H9 (cell line): Measurements from ENCODE around the gene NFATC1. TPM values are rescaled to one million over a fixed set of nuclear protein-coding genes. Genes with fewer than 3 reads are reported as not detected.

Experiments used
- DNase-seq: peaks from one replicate; pipeline ENCODE4 v3.0.0-alpha.2; 2017
- H2AFZ ChIP-seq: one replicate; pipeline ENCODE4 v1.6.1; 2013; ENCODE audit warnings: mild to moderate bottlenecking, low read length, control low read depth, moderate library complexity
- H2AK5ac ChIP-seq: 2 replicates; pipeline ENCODE4 v1.6.1; 2013; ENCODE audit warnings: low read length, control low read depth, mixed read lengths; ENCODE audit not compliant: insufficient read length
- H2BK120ac ChIP-seq: one replicate; pipeline ENCODE4 v1.6.1; 2013; ENCODE audit warnings: low read depth, mild to moderate bottlenecking, low read length, control low read depth, inconsistent platforms; ENCODE audit not compliant: poor library complexity, severe bottlenecking
- H2BK12ac ChIP-seq: 2 replicates; pipeline ENCODE4 v1.6.1; 2013; ENCODE audit warnings: low read length, control low read depth, mixed read lengths, low read depth; ENCODE audit not compliant: insufficient read length
- H2BK15ac ChIP-seq: 2 replicates; pipeline ENCODE4 v1.6.1; 2013; ENCODE audit warnings: low read depth, low read length, control low read depth
- H2BK20ac ChIP-seq: one replicate; pipeline ENCODE4 v1.6.1; 2013; ENCODE audit warnings: low read depth, mild to moderate bottlenecking, low read length, control low read depth, inconsistent platforms; ENCODE audit not compliant: poor library complexity, severe bottlenecking
- H2BK5ac ChIP-seq: 2 replicates; pipeline ENCODE4 v1.6.1; 2013; ENCODE audit warnings: low read length, control low read depth, mixed read lengths; ENCODE audit not compliant: insufficient read length
- H3K14ac ChIP-seq: 2 replicates; pipeline ENCODE4 v1.6.1; 2013; ENCODE audit warnings: low read length, control low read depth; ENCODE audit not compliant: insufficient read depth
- H3K18ac ChIP-seq: 2 replicates; pipeline ENCODE4 v1.6.1; 2013; ENCODE audit warnings: low read depth, mild to moderate bottlenecking, mixed read lengths, low read length, control low read depth; ENCODE audit not compliant: insufficient read length
- H3K23ac ChIP-seq: 2 replicates; pipeline ENCODE4 v1.6.1; 2013; ENCODE audit warnings: low read length, control low read depth, mixed read lengths, low read depth; ENCODE audit not compliant: insufficient read length
- H3K23me2 ChIP-seq: 2 replicates; pipeline ENCODE4 v1.6.1; 2013; ENCODE audit warnings: low read depth, mild to moderate bottlenecking, mixed read lengths, low read length, control low read depth; ENCODE audit not compliant: insufficient read length, poor library complexity, severe bottlenecking
- H3K27ac ChIP-seq: 2 replicates; pipeline ENCODE4 v1.5.1; 2013; ENCODE audit warnings: low read length, control low read depth, mixed read lengths, low read depth; ENCODE audit not compliant: insufficient read length
- H3K27me3 ChIP-seq: 2 replicates; pipeline ENCODE4 v1.6.1; 2013; ENCODE audit warnings: low read length, control low read depth, inconsistent platforms; ENCODE audit not compliant: insufficient read depth
- H3K4ac ChIP-seq: 2 replicates; pipeline ENCODE4 v1.6.1; 2013; ENCODE audit warnings: low read depth, mild to moderate bottlenecking, control low read depth, inconsistent platforms, low read length, moderate library complexity
- H3K4me1 ChIP-seq: 2 replicates; pipeline ENCODE4 v1.6.1; 2013; ENCODE audit warnings: low read length, control low read depth, inconsistent platforms; ENCODE audit not compliant: insufficient read depth
- H3K4me2 ChIP-seq: 2 replicates; pipeline ENCODE4 v1.6.1; 2013; ENCODE audit warnings: low read length, control low read depth, mixed read lengths; ENCODE audit not compliant: insufficient read length, insufficient read depth
- H3K56ac ChIP-seq: 2 replicates; pipeline ENCODE4 v1.6.1; 2013; ENCODE audit warnings: low read depth, mild to moderate bottlenecking, mixed read lengths, low read length, control low read depth; ENCODE audit not compliant: insufficient read length
- H3K79me1 ChIP-seq: 2 replicates; pipeline ENCODE4 v1.6.1; 2013; ENCODE audit warnings: low read depth, mild to moderate bottlenecking, moderate library complexity, low read length, control low read depth, inconsistent platforms; ENCODE audit not compliant: insufficient read depth, poor library complexity, severe bottlenecking
- H3K79me2 ChIP-seq: 2 replicates; pipeline ENCODE4 v1.6.1; 2013; ENCODE audit warnings: low read length, control low read depth, inconsistent platforms; ENCODE audit not compliant: insufficient read depth
- H3K9ac ChIP-seq: 2 replicates; pipeline ENCODE4 v1.6.1; 2013; ENCODE audit warnings: low read length, control low read depth, mixed read lengths; ENCODE audit not compliant: insufficient read length; ENCODE audit errors: extremely low read depth
- H3K9me3 ChIP-seq: one replicate; pipeline ENCODE4 v1.6.1; 2013; ENCODE audit warnings: low read depth, low read length, inconsistent platforms; ENCODE audit not compliant: control insufficient read depth
- H3T11ph ChIP-seq: one replicate; pipeline ENCODE4 v1.6.1; 2013; ENCODE audit warnings: mild to moderate bottlenecking, low read length, control low read depth, inconsistent platforms
- H4K20me1 ChIP-seq: one replicate; pipeline ENCODE4 v1.6.1; 2013; ENCODE audit not compliant: control insufficient read depth, insufficient read length, insufficient read depth
- H4K5ac ChIP-seq: 2 replicates; pipeline ENCODE4 v1.6.1; 2013; ENCODE audit warnings: low read depth, mild to moderate bottlenecking, mixed read lengths, low read length, control low read depth; ENCODE audit not compliant: insufficient read length
- H4K8ac ChIP-seq: replicated peaks from 2 replicates; pipeline ENCODE4 v1.6.1; 2013; ENCODE audit warnings: low read length, control low read depth, mixed read lengths, low read depth; ENCODE audit not compliant: insufficient read length
- H4K91ac ChIP-seq: 2 replicates; pipeline ENCODE4 v1.6.1; 2013; ENCODE audit warnings: low read depth, mild to moderate bottlenecking, moderate library complexity, mixed read lengths, low read length, control low read depth; ENCODE audit not compliant: insufficient read length
- H3K27ac Mint-ChIP-seq, 3 experiments: 2 replicates in 2 of 3; 3 replicates in 1 of 3; pipeline ENCODE4 v1.8.0; 2020 to 2021; ENCODE audit warnings: mixed read lengths in 3 of 3, mild to moderate bottlenecking in 1 of 3, moderate library complexity in 1 of 3
- H3K27me3 Mint-ChIP-seq: 2 replicates; pipeline ENCODE4 v1.8.0; 2021; ENCODE audit warnings: low read depth, mild to moderate bottlenecking, moderate library complexity, mixed read lengths
- H3K36me3 Mint-ChIP-seq, 3 experiments: 2 replicates in 2 of 3; 3 replicates in 1 of 3; pipeline ENCODE4 v1.8.0; 2020 to 2021; ENCODE audit warnings: low read depth in 3 of 3, mixed read lengths in 3 of 3; ENCODE audit not compliant: insufficient read depth in 1 of 3
- H3K4me1 Mint-ChIP-seq, 2 experiments: 2 replicates each; pipeline ENCODE4 v1.8.0; 2020; ENCODE audit warnings: mixed read lengths in 2 of 2
- H3K4me3 Mint-ChIP-seq, 2 experiments: 2 replicates in 1 of 2; 3 replicates in 1 of 2; pipeline ENCODE4 v1.8.0; 2020 to 2021; ENCODE audit warnings: mild to moderate bottlenecking in 2 of 2, mixed read lengths in 2 of 2, moderate library complexity in 1 of 2
- H3K9me3 Mint-ChIP-seq, 2 experiments: 2 replicates in 1 of 2; 3 replicates in 1 of 2; pipeline ENCODE4 v1.8.0; 2020; ENCODE audit warnings: mild to moderate bottlenecking in 2 of 2, mixed read lengths in 2 of 2, moderate library complexity in 1 of 2
- CTCF ChIP-seq: fragments of 200-600 bp; sonication (generic); conservative IDR thresholded peaks from 3 replicates; pipeline ENCODE4 v1.8.0; 2021; ENCODE audit warnings: antibody characterized with exemption, mild to moderate bottlenecking
- WGBS: extraction: QIAGEN DNeasy Blood & Tissue Kit; methylation state at CpG from one replicate; pipeline ENCODE4 v1.1.7; 2013; ENCODE audit warnings: missing lambda C conversion rate, low lambda C conversion rate, mixed read lengths; ENCODE audit not compliant: insufficient read length; ENCODE audit errors: extremely low coverage; 5-methylcytosine and 5-hydroxymethylcytosine counted together
- total RNA-seq: library from RNA; stranded (reverse); gene quantifications from 2 replicates; pipeline ENCODE4 v1.2.1, GENCODE V29; 2021

NFATC1 gene
- total RNA-seq, 1 experiment from 2014 or later = 5.5 TPM

- Histone ChIP-seq H2AK5ac (no peak overlapping the region), H3K79me2 (no peaks in the 10 kb centered on the region), H3T11ph (no peak overlapping the region), H3K27me3 (no peaks in the 10 kb centered on the region), H2AFZ (no peak overlapping the region), H2BK15ac (no peak overlapping the region), H3K4ac (no peak overlapping the region), H4K20me1 (no peaks in the 10 kb centered on the region), H4K5ac (no peak overlapping the region), H3K4me1 (no peaks in the 10 kb centered on the region), H4K8ac (no peak overlapping the region), H2BK12ac (no peak overlapping the region), H3K56ac (no peak overlapping the region), H3K23ac (no peak overlapping the region), H3K9ac (no peak overlapping the region), H2BK20ac (no peak overlapping the region), H3K18ac (no peak overlapping the region), H2BK120ac (no peak overlapping the region), H3K79me1 (no peaks in the 10 kb centered on the region), H2BK5ac (no peak overlapping the region), H3K4me2 (no peak overlapping the region), H3K14ac (no peak overlapping the region), H4K91ac (no peak overlapping the region), H3K27ac (no peak overlapping the region), H3K23me2 (no peaks in the 10 kb centered on the region), H3K9me3 (no peaks in the 10 kb centered on the region)
- H3K9me3 Mint-ChIP-seq = no peaks in the 10 kb centered on the region
- no peak overlapping the region for H3K4me3 Mint-ChIP-seq
- TF ChIP-seq CTCF = no peak
- 0 out of 7 replicates have a peak, but pooled peaks cover 0 to 3% (median 2%) of the 10 kb centered on the region in 3 experiments for H3K36me3 Mint-ChIP-seq
- no peak overlapping the region for H3K27ac Mint-ChIP-seq
- no peak for DNase-seq
- no peaks in the 10 kb centered on the region for H3K27me3 Mint-ChIP-seq
- peaks cover 7 to 21% of the 10 kb centered on the region in 2 experiments for H3K4me1 Mint-ChIP-seq
- no CpG with 5 or more reads among the region's 33 CpGs for WGBS
These were observed 74.2 kb downstream of the NFATC1 start for GRCh38 chr18:79469751-79470505.
